GM12873 (cell line): Measurements from ENCODE around the gene SMOC1.

Experiments used
- TF ChIP-seq, protein P1 (sequence below): IDR thresholded peaks from 2 replicates; pipeline ENCODE4 v1.5.1; 2012; ENCODE audit warnings: low read depth, mild to moderate bottlenecking, moderate library complexity, low read length, control low read depth; ENCODE audit not compliant: insufficient read depth; ENCODE audit errors: missing control alignments

Gene SMOC1

GRCh38 chr14:70033561-70033960 lies 154.3 kb downstream of the SMOC1 start:
- TF ChIP-seq, protein P1, sequence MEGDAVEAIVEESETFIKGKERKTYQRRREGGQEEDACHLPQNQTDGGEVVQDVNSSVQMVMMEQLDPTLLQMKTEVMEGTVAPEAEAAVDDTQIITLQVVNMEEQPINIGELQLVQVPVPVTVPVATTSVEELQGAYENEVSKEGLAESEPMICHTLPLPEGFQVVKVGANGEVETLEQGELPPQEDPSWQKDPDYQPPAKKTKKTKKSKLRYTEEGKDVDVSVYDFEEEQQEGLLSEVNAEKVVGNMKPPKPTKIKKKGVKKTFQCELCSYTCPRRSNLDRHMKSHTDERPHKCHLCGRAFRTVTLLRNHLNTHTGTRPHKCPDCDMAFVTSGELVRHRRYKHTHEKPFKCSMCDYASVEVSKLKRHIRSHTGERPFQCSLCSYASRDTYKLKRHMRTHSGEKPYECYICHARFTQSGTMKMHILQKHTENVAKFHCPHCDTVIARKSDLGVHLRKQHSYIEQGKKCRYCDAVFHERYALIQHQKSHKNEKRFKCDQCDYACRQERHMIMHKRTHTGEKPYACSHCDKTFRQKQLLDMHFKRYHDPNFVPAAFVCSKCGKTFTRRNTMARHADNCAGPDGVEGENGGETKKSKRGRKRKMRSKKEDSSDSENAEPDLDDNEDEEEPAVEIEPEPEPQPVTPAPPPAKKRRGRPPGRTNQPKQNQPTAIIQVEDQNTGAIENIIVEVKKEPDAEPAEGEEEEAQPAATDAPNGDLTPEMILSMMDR: no peak

DNA sequence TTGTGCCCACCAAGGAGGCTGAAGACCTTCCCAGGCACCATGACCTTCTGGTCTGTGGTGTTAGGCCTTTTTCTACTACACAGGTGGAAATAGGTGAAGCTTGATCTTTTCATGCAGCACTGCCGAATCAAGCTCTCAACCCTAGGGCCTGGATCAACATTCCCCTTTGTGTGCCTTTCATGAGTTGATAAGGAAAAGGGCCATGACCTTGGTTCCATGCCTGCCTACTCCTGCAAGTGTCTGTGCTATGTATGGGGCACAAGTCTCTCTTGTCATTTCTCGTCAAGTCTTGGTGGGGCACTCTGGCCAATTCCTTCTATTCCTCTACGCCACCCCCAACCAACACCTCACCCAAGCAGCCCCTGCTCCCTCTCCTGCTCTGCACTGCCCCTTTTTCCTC lies 155.0 kb downstream of the SMOC1 start:
- TF ChIP-seq, protein P1: no peak

DNA sequence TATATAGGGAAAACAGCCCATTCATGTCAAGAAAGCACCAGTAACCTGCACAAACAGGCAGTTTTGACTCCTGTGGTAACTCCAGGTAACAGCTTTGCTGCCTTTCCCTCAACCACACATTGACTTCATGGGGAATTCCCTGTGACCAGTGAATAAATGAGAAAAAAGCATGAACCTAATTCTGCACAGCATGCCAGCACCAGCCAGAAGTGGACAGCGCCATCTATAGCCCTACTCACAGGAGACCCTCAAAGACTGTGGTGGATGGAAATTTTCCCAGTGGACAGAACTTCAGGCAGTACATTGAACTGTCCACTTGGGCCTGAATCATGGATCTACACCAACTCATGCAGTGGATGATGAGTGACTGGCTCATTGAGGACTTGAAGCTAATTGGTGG lies 157.4 kb downstream of the SMOC1 start:
- TF ChIP-seq, protein P1: peak; percentile 7

- TF ChIP-seq, protein P1: no peak
These were observed 163.8 kb downstream of the SMOC1 start for GRCh38 chr14:70043001-70043400.

DNA sequence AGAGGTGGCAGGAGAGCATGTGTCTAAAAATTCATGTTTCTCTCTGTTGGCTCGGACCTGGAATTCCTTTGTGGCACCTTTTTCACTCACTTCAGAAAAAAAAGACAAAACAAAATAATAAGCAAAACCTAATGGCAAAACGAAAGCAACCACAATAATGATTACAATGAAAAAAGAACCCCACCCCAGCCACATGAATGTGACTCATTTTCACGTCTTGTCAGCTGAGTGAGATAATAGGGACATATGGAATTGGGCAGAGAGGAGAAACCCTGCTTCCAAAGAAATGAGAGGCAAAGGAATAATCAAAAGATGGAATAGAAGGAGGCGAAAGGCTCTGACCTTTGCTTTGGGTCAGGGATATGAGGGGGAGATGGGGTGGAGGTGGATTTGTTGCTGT lies 166.1 kb downstream of the SMOC1 start:
- TF ChIP-seq, protein P1: no peak

GRCh38 chr14:70045844-70046535 lies 166.8 kb downstream of the SMOC1 start:
- TF ChIP-seq, protein P1: peak; percentile 69

DNA sequence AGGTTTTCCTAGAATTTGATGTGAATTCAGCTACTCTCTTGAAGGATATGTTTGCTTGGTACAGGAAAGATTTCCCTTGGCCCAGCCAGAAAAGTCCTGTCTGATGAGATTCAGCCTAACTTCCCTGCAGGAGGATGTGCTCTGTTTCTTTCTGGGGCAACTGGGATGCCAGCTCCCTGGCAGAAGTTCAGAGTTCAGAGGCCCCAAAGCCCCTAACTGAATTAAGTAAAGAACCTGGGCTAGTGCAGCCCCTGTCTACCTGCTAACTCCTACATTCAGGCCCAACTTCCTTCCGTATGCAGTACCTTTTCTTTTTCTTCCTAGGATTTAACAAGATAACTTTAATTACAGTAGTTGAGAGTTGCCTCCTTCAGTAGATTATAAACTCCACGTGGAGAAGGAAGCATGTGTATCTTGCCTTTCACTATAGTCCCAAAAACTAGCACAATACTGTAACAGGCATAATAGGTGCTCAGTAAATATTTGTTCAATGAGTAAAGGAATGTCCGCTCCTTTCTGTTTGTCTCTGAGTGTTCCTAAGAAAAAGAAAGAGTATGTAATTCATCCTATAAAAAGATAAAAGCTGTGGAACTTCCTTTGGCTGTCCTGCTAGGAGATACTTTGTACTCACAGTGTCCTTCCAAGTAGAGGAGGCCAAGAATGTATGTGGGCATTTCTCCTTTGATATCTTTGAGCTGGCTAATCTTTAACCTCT lies 168.5 kb downstream of the SMOC1 start:
- TF ChIP-seq, protein P1: no peak
